Measurements from ENCODE around the gene BHLHE23.
A peak's percentile ranks its signal among the peaks of the same experiment; 100 is the strongest.

Gene BHLHE23

GRCh38 chr20:62999580-62999979 lies 7.2 kb downstream of the BHLHE23 start:
- ATAC-seq (ENCODE audit: insufficient read depth, low read depth) (0 out of 3 replicates have a peak, but pooled peaks have one; percentile 17), DNase-seq (no peak)
- Histone ChIP-seq H3K4me1 (ENCODE audit: insufficient read depth, low read length) (peaks cover 13% of the 10 kb centered on the region), H3K9ac (ENCODE audit: low read depth, low read length) (no peak overlapping the region), H3K27ac (ENCODE audit: low read length) (no peak overlapping the region), H2AFZ (ENCODE audit: low read depth, low read length) (no peak overlapping the region), H3K4me3 (ENCODE audit: low read depth in 1 of 2, low read length in 2 of 2) (no peak overlapping the region), H3K9me3 (ENCODE audit: insufficient read depth, low read length, severe bottlenecking) (no peaks in the 10 kb centered on the region), H3K4me2 (ENCODE audit: insufficient read depth, low read length) (no peak overlapping the region), H4K20me1 (ENCODE audit: insufficient read depth, low read length) (peaks cover 6% of the 10 kb centered on the region; the same call in 1 of the 2 replicates), H3K36me3 (ENCODE audit: insufficient read depth, low read length) (0 out of 2 replicates have a peak, but pooled peaks cover 3% of the 10 kb centered on the region), H3K79me2 (ENCODE audit: insufficient read depth, low read length) (no peaks in the 10 kb centered on the region), H3K27me3 (ENCODE audit: insufficient read depth, low read length, poor library complexity) (no peaks in the 10 kb centered on the region)
- TF ChIP-seq EZH2 (IDR thresholded peaks at IDR 0.05; ENCODE audit: borderline replicate concordance, low read depth, low read length, severe bottlenecking) = no peak

- Histone ChIP-seq H3K27me3 (ENCODE audit: insufficient read depth, low read length, poor library complexity) (no peaks in the 10 kb centered on the region), H4K20me1 (ENCODE audit: insufficient read depth, low read length) (peaks cover 6% of the 10 kb centered on the region; the same call in 1 of the 2 replicates), H2AFZ (ENCODE audit: low read depth, low read length) (no peak overlapping the region), H3K36me3 (ENCODE audit: insufficient read depth, low read length) (0 out of 2 replicates have a peak, but pooled peaks cover 3% of the 10 kb centered on the region), H3K4me3 (ENCODE audit: low read depth in 1 of 2, low read length in 2 of 2) (no peak overlapping the region), H3K9me3 (ENCODE audit: insufficient read depth, low read length, severe bottlenecking) (no peaks in the 10 kb centered on the region), H3K79me2 (ENCODE audit: insufficient read depth, low read length) (no peaks in the 10 kb centered on the region), H3K4me2 (ENCODE audit: insufficient read depth, low read length) (no peak overlapping the region), H3K4me1 (ENCODE audit: insufficient read depth, low read length) (peaks cover 2% of the 10 kb centered on the region), H3K9ac (ENCODE audit: low read depth, low read length) (no peak overlapping the region), H3K27ac (ENCODE audit: low read length) (no peak overlapping the region)
- TF ChIP-seq EZH2 (IDR thresholded peaks at IDR 0.05; ENCODE audit: borderline replicate concordance, low read depth, low read length, severe bottlenecking) = no peak
- no peak for TF ChIP-seq CTCF (IDR thresholded peaks at IDR 0.05; ENCODE audit: borderline replicate concordance, extremely low read depth, low read length, poor library complexity, severe bottlenecking)
- no peak for ATAC-seq (ENCODE audit: insufficient read depth, low read depth)
- no peak for DNase-seq
Observed at GRCh38 chr20:62998449-62998848, 8.3 kb downstream of the BHLHE23 start.

- peaks cover 6% of the 10 kb centered on the region; the same call in 1 of the 2 replicates for H4K20me1 ChIP-seq (ENCODE audit: insufficient read depth, low read length)
- DNase-seq = no peak
- no peak overlapping the region for H3K4me3 ChIP-seq (ENCODE audit: low read depth in 1 of 2, low read length in 2 of 2)
- H3K27ac ChIP-seq (ENCODE audit: low read length) = no peak overlapping the region
- 0 out of 2 replicates have a peak, but pooled peaks cover 3% of the 10 kb centered on the region for H3K36me3 ChIP-seq (ENCODE audit: insufficient read depth, low read length)
- no peak overlapping the region for H2AFZ ChIP-seq (ENCODE audit: low read depth, low read length)
- no peaks in the 10 kb centered on the region for H3K4me1 ChIP-seq (ENCODE audit: insufficient read depth, low read length)
- no peak overlapping the region for H3K9ac ChIP-seq (ENCODE audit: low read depth, low read length)
- ATAC-seq (ENCODE audit: insufficient read depth, low read depth) = no peak
- no peaks in the 10 kb centered on the region for H3K79me2 ChIP-seq (ENCODE audit: insufficient read depth, low read length)
- H3K9me3 ChIP-seq (ENCODE audit: insufficient read depth, low read length, severe bottlenecking) = no peaks in the 10 kb centered on the region
- H3K4me2 ChIP-seq (ENCODE audit: insufficient read depth, low read length) = no peak overlapping the region
- H3K27me3 ChIP-seq (ENCODE audit: insufficient read depth, low read length, poor library complexity) = no peaks in the 10 kb centered on the region
- no peak for TF ChIP-seq EZH2 (IDR thresholded peaks at IDR 0.05; ENCODE audit: borderline replicate concordance, low read depth, low read length, severe bottlenecking)
Observed at GRCh38 chr20:62997417-62998035, 9.2 kb downstream of the BHLHE23 start.

- Histone ChIP-seq H3K27ac (ENCODE audit: low read length) (no peak overlapping the region), H3K36me3 (ENCODE audit: insufficient read depth, low read length) (0 out of 2 replicates have a peak, but pooled peaks cover 3% of the 10 kb centered on the region), H3K4me3 (ENCODE audit: low read depth in 1 of 2, low read length in 2 of 2) (no peak overlapping the region), H3K4me1 (ENCODE audit: insufficient read depth, low read length) (no peaks in the 10 kb centered on the region), H3K79me2 (ENCODE audit: insufficient read depth, low read length) (no peaks in the 10 kb centered on the region), H3K4me2 (ENCODE audit: insufficient read depth, low read length) (no peak overlapping the region), H3K9me3 (ENCODE audit: insufficient read depth, low read length, severe bottlenecking) (no peaks in the 10 kb centered on the region), H3K9ac (ENCODE audit: low read depth, low read length) (no peak overlapping the region), H3K27me3 (ENCODE audit: insufficient read depth, low read length, poor library complexity) (no peaks in the 10 kb centered on the region), H2AFZ (ENCODE audit: low read depth, low read length) (no peak overlapping the region), H4K20me1 (ENCODE audit: insufficient read depth, low read length) (0 out of 2 replicates have a peak, but pooled peaks cover 4% of the 10 kb centered on the region)
- ATAC-seq (ENCODE audit: insufficient read depth, low read depth) = no peak
- no peak for TF ChIP-seq CTCF (IDR thresholded peaks at IDR 0.05; ENCODE audit: borderline replicate concordance, extremely low read depth, low read length, poor library complexity, severe bottlenecking)
- TF ChIP-seq EZH2 (IDR thresholded peaks at IDR 0.05; ENCODE audit: borderline replicate concordance, low read depth, low read length, severe bottlenecking) = no peak
- no peak for DNase-seq
Observed at GRCh38 chr20:62996596-62996982, 10.2 kb downstream of the BHLHE23 start.
